ENCODE data around the gene RBM15. TPM values are rescaled to one million over a fixed set of nuclear protein-coding genes. Genes with fewer than 3 reads are reported as not detected.

The RBM15 gene
- total and polyA plus RNA-seq, 2 donors (not counting 3 experiments of a cell fraction or from before 2014, with no cell fraction given) = 8.5 to 29.5 TPM

DNA sequence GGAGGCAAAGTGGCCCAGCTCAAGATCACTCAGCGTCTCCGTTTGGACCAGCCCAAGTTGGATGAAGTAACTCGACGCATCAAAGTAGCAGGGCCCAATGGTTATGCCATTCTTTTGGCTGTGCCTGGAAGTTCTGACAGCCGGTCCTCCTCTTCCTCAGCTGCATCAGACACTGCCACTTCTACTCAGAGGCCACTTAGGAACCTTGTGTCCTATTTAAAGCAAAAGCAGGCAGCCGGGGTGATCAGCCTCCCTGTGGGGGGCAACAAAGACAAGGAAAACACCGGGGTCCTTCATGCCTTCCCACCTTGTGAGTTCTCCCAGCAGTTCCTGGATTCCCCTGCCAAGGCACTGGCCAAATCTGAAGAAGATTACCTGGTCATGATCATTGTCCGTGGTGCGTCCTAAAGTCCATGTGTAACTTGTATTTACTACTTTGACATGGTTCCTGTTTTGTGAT lies 2.7 kb downstream of the RBM15 start:
- TF ChIP-seq POLR2A (IDR thresholded peaks at IDR 0.05; ENCODE audit: low read depth, low read length) (no peak), FOS (IDR thresholded peaks at IDR 0.05; ENCODE audit: borderline replicate concordance, insufficient read depth, low read length) (no peak), MAX (IDR thresholded peaks at IDR 0.05; ENCODE audit: insufficient read depth, insufficient read length) (no peak), JUN (IDR thresholded peaks at IDR 0.05; ENCODE audit: borderline replicate concordance, insufficient read depth, insufficient read length, low read depth) (no peak), EZH2 (IDR thresholded peaks at IDR 0.05; ENCODE audit: borderline replicate concordance, low read depth, low read length, severe bottlenecking) (no peak), MYC (IDR thresholded peaks at IDR 0.05; ENCODE audit: low read depth, low read length) (no peak), POLR2AphosphoS5 (IDR thresholded peaks at IDR 0.05; ENCODE audit: insufficient read depth, low read depth, low read length) (no peak), GATA2 (IDR thresholded peaks at IDR 0.05; ENCODE audit: insufficient read depth, insufficient read length, low read depth, low read length) (no peak)
- TF ChIP-seq, protein P1, sequence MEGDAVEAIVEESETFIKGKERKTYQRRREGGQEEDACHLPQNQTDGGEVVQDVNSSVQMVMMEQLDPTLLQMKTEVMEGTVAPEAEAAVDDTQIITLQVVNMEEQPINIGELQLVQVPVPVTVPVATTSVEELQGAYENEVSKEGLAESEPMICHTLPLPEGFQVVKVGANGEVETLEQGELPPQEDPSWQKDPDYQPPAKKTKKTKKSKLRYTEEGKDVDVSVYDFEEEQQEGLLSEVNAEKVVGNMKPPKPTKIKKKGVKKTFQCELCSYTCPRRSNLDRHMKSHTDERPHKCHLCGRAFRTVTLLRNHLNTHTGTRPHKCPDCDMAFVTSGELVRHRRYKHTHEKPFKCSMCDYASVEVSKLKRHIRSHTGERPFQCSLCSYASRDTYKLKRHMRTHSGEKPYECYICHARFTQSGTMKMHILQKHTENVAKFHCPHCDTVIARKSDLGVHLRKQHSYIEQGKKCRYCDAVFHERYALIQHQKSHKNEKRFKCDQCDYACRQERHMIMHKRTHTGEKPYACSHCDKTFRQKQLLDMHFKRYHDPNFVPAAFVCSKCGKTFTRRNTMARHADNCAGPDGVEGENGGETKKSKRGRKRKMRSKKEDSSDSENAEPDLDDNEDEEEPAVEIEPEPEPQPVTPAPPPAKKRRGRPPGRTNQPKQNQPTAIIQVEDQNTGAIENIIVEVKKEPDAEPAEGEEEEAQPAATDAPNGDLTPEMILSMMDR (IDR thresholded peaks at IDR 0.05; ENCODE audit: extremely low read depth in 1 of 2, insufficient read depth in 1 of 2, low read depth in 1 of 2, low read length in 2 of 2) = no peak
- H3K4me3 ChIP-seq (replicated peaks in 1 of 3; ENCODE audit: insufficient read depth in 1 of 3, low read depth in 1 of 3, low read length in 3 of 3) = peak overlapping the region in 1 of 3 experiments; percentile 24
- dilution Hi-C loops (cut with MboI; ENCODE audit: extremely low pct_ligation_motif_present, low sequenced_read_pairs) (no loop called here), intact Hi-C loops (cut with micrococcal nuclease) (no loop called here)
- no peak for FAIRE-seq
- no peak for DNase-seq (ENCODE audit: low read depth, low spot score)
- H3K4me2 ChIP-seq (ENCODE audit: insufficient read depth, low read length) = peak overlapping the region; percentile 77
- ChIA-PET CTCF (interaction anchor here (5.5 kb wide), 1 partner anchor 133 kb away, joined by 80 read pairs; the partner anchor contains the start of gene KCNC4), POLR2A (no interaction called here)
- H3K27ac ChIP-seq (ENCODE audit: insufficient read depth, low read depth, low read length) = no peak overlapping the region
- peaks cover 75% of the 10 kb centered on the region for H3K79me2 ChIP-seq (ENCODE audit: control insufficient read depth, insufficient read depth, low read length)
- no peak overlapping the region for H2AFZ ChIP-seq (ENCODE audit: low read depth, low read length)
- no peaks in the 10 kb centered on the region for H3K27me3 ChIP-seq (ENCODE audit: control insufficient read depth in 2 of 2, insufficient read depth in 2 of 2, low read length in 2 of 2)
- H3K9me3 ChIP-seq (replicated peaks; ENCODE audit: control insufficient read depth, insufficient read depth, low read length) = no peaks in the 10 kb centered on the region
- H3K4me1 ChIP-seq (ENCODE audit: control insufficient read depth, extremely low read depth, insufficient read depth, low read length) = peaks cover 37% of the 10 kb centered on the region
- peaks cover 10% of the 10 kb centered on the region for H4K20me1 ChIP-seq (replicated peaks; ENCODE audit: control insufficient read depth, extremely low read depth, insufficient read depth, low read length)
- H3K36me3 ChIP-seq (ENCODE audit: control insufficient read depth in 2 of 2, extremely low read depth in 1 of 2, insufficient read depth in 2 of 2, low read length in 2 of 2) = peaks cover 8% of the 10 kb centered on the region in 2 experiments
- no peak overlapping the region for H3K9ac ChIP-seq (replicated peaks; ENCODE audit: extremely low read depth, insufficient read depth, low read length)
- no TSS peak for BruUV-seq (replicated peaks)
- no peaks in the 10 kb centered on the region for H3K9me1 ChIP-seq (replicated peaks; ENCODE audit: control insufficient read depth, extremely low read depth, insufficient read depth, low read length)

Data from endothelial cell of umbilical vein (primary cell).